T-helper 1 cell (primary cell): ENCODE data around the gene PHYKPL.
"Not testable (repeated sequence)": the region's sequence is repeated elsewhere in the genome, so short reads cannot be mapped to it uniquely, and the experiment has no call there.

Experiments
- DNase-seq, 5 donors: peaks; one replicate each; pipeline ENCODE4 v3.0.0-alpha.2; 2012 to 2020

Gene PHYKPL

GRCh38 chr5:178205749-178206047 is 26.9 kb downstream of the PHYKPL start:
- DNase-seq = no peak

GRCh38 chr5:178204935-178205748 is 27.5 kb downstream of the PHYKPL start:
- DNase-seq = peak; percentile 52 to 81 (median 68)

- peak; percentile 91 to 97 (median 94) for DNase-seq
Measured at GRCh38 chr5:178204182-178204934, 28.2 kb downstream of the PHYKPL start, which contains the start of gene HNRNPAB. TSS of gene HNRNPAB (plus strand) at chr5:178204533. CDS start at chr5:178204838, 305 bp downstream.

- no peak for DNase-seq
Measured at GRCh38 chr5:178203670-178204181, 28.9 kb downstream of the PHYKPL start.

- DNase-seq = no peak
Measured at GRCh38 chr5:178202541-178202940, 30.1 kb downstream of the PHYKPL start.

GRCh38 chr5:178201927-178202235 is 30.7 kb downstream of the PHYKPL start:
- no peak for DNase-seq

- DNase-seq = no peak
Measured at GRCh38 chr5:178201221-178201926, 31.2 kb downstream of the PHYKPL start.

- no peak for DNase-seq
Measured at GRCh38 chr5:178199581-178200434, 32.8 kb downstream of the PHYKPL start.

GRCh38 chr5:178198706-178199105 is 33.9 kb downstream of the PHYKPL start:
- no peak for DNase-seq

GRCh38 chr5:178198151-178198550 is 34.5 kb downstream of the PHYKPL start:
- not testable (repeated sequence) for DNase-seq

GRCh38 chr5:178196986-178197385 is 35.6 kb downstream of the PHYKPL start:
- DNase-seq = no peak

- DNase-seq = no peak
Measured at GRCh38 chr5:178196281-178196812, 36.3 kb downstream of the PHYKPL start.

- no peak for DNase-seq
Measured at GRCh38 chr5:178194026-178194425, 38.6 kb downstream of the PHYKPL start.

GRCh38 chr5:178193251-178193809 is 39.3 kb downstream of the PHYKPL start:
- no peak for DNase-seq

GRCh38 chr5:178192787-178193186 is 39.8 kb downstream of the PHYKPL start:
- DNase-seq = no peak

- DNase-seq = no peak
Measured at GRCh38 chr5:178192244-178192643, 40.4 kb downstream of the PHYKPL start.

GRCh38 chr5:178191661-178192060 is 40.9 kb downstream of the PHYKPL start:
- no peak for DNase-seq

- DNase-seq = no peak
Measured at GRCh38 chr5:178189433-178189832, 43.2 kb downstream of the PHYKPL start.

GRCh38 chr5:178187014-178187413 is 45.6 kb downstream of the PHYKPL start, which contains the start of gene GMCL2:
TSS of gene GMCL2 (minus strand) at chr5:178187371. CDS start at chr5:178187299, 72 bp downstream.
- no peak for DNase-seq

GRCh38 chr5:178186427-178186826 is 46.2 kb downstream of the PHYKPL start:
- no peak for DNase-seq

GRCh38 chr5:178182158-178182876 is 50.3 kb downstream of the PHYKPL start:
- no peak for DNase-seq
